Posterior vena cava (tissue), 2 donors: Measurements from ENCODE around the gene PIGQ. TPM values are rescaled to one million over a fixed set of nuclear protein-coding genes. Genes with fewer than 3 reads are reported as not detected.

Experiments
- DNase-seq: peaks from one replicate; pipeline ENCODE4 v3.0.0-alpha.2; 2020; ENCODE audit warnings: low spot score
- intact Hi-C, 2 donors: fragments of 100-400 bp; cut with DNase I; formaldehyde crosslinking; loops; one replicate each; pipeline versions ENCODE4 v1.14.1 to v1.14.2; 2022 to 2023
- total RNA-seq, 2 donors: library from RNA; stranded (reverse); fragmentation: NEBNext Ultra II Directional; extraction: Animal tissue kit (Norgen Biotek cat#: 25700); gene quantifications; one replicate each; pipeline ENCODE4 v1.2.1, GENCODE V29; 2021
- donor health status: DM: yes; HTN: yes; CAD: no.
- donor health status: DM: yes; HTN: yes; CAD: no.

The PIGQ gene
- total RNA-seq, 2 donors from 2014 or later, result 22.1 to 25.4 TPM

DNA sequence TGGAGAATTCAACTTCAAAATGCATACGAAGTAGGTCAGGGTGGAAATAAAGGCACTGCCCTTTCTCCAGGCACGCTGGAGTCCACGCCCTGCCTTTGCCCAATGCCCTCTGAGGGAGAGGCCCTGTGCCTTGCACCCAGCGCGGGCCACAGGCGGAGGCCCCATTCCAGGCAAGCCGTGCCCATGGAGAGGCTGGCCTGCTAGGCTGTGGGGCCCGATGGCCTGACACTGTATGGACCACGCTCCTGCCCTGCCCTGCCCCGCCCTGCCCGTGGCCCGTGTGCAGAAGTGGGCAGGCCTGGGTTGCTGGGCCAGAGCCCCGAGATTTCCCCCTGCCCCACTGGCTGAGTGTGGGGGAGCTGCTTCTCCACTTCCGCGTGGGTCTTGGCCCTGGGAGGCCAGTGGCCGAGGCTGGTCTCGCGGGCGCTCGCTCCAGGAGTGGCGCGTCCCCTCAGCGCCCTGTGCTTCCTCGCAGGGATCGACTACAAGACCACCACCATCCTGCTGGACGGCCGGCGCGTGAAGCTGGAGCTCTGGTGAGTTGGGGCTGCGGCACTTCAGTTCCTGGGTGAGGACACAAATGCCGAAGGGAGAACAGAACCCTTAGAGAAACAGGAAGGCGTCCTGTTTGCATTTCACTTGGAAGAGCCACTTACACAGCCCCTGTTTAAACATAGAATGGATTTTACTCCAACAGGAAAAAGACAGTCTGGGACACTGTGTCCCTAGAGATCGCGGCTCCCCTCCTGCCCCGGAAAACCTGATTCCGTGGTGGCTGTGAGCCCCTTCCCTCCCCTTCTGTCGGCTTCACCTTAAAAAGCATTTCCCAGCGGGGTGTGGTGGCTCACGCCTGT, 47.2 kb downstream of the PIGQ start:
- DNase-seq, result no peak
- intact Hi-C loops, result no loop called here

- intact Hi-C loops, result no loop called here
- no peak for DNase-seq
Observed at GRCh38 chr16:617855-618254, 48.1 kb downstream of the PIGQ start.

GRCh38 chr16:619476-620100, 49.8 kb downstream of the PIGQ start:
- intact Hi-C loops, result no loop called here
- no peak for DNase-seq

DNA sequence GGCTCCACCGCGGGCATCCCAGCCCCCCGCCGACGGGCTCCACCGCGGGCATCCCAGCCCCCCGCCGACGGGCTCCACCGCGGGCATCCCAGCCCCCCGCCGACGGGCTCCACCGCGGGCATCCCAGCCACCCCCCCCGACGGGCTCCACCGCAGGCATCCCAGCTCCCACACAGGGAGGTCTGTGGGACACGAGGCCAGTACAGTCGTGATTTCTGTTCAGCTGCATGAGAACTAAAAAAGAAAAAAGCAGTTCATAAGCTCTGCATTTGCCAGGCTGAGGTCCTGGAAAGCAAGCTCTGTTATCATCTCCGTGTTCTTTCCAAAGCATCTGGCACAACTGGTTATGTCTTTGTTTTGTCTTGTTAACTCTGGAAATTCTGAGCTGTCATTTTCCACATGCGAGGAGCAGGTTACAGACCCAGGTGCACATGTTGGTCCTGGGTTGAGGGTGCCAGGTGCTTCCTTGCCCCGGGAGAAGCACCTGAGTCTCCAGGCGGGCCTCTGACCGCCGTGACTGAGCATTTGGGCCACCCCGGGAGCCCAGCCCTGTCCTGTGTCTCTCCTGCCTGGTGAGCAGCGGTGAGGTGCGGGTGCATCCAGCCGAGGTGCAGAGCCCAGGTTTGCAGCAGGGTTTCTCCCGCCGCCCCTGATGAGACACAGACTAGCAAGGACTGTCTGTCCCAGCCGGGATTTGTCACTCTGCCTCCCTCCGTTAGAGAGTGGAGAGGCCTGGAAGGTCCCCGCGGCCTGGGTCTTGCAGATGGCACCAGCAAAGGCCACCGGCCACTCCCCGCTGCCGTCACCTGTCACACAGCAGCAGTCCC, 51.1 kb downstream of the PIGQ start:
- intact Hi-C loops, result no loop called here
- no peak for DNase-seq

DNA sequence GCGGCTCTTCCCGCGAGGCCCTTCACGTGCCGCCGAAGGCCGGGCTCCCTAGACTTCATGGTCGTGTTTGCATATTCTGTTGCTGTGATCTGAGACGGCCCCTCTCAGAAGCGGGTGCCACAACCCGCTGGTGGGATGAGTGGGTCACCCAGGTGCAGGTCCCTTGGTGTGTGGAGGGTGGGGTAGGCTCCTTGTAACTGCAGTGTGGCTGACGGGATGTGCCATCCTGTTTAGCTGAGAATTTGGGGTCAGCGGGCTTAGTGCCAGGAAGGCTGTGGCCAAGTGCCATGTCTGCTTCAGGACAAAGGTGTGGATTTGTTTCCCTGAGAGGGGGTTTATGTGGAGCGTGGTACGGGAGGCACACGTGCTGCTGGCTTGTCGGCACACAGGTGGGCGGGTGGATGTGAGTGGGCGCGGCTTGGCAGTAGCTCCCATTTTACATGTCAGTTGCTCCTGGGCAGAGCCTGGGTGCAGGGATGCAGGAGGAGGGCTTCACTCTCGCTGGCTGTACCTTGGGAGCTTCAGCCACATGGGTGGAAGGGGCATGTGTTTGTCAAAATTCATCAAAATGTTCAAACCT, 51.8 kb downstream of the PIGQ start:
- no peak for DNase-seq
- intact Hi-C loops, result no loop called here

DNA sequence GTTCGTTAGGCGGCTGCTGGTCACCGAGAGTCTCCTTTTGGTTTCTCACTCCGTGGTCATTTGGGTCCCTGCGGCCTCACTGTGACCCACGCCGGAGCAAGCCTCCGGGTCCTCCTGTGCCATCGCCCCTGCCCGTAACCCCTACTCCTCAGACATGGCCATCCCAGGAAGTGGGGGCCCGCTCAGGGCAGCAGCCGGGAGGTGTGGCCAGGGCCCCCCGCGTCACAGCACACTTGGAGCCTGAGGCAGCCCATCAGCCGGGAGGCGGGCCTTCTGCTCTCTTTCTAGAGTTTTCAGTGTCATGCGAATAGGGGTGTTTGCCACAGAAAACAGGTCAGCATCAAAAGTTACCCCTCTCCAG, 53.1 kb downstream of the PIGQ start:
- intact Hi-C loops, result no loop called here
- DNase-seq, result no peak

GRCh38 chr16:624526-625070, 54.8 kb downstream of the PIGQ start:
- no peak for DNase-seq
- intact Hi-C loops, result loop anchor here in 1 of 2 donors (2.0 kb wide), 1 partner anchor 22 kb away; no protein-coding TSS in a partner anchor

- intact Hi-C loops, result loop anchor here in 1 of 2 donors (2.0 kb wide), 1 partner anchor 23 kb away; no protein-coding TSS in a partner anchor
- peak; percentile 80 for DNase-seq
Observed at GRCh38 chr16:625117-625976, 55.6 kb downstream of the PIGQ start.

DNA sequence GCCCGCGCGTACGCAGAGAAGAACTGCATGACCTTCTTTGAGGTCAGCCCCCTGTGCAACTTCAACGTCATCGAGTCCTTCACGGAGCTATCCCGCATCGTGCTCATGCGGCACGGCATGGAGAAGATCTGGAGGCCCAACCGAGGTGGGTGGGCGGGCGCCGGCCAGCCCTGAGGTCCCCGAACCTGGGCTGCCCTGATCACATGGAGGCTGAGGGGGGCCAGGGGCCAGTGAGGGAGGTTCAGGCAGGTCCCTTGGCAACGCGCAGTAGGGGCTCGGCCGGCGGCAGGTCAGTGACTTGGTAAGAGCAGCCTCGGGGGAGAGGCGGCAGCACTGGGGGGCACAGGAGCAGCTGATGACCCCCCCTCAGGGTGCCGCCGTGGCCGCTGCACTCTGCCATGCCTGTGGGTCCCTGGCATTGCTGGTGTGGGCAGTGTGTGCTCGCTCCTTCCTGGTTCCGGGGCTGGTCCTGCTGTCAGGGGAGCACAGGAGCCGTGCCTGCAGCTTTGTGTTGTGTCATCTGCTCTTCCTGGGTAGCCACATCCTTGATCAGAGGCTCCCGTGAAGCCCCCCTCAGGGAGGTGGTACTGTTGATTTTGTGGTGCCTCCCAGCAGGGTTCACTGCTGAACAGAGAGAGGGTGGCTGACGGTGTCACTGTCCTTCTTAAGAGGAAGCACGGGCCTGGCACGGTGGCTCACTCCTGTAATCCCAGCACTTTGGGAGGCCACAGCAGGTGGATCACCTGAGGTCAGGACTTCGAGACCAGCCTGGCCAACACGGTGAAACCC, 56.4 kb downstream of the PIGQ start:
- intact Hi-C loops, result loop anchor here in 1 of 2 donors (2.0 kb wide), 1 partner anchor 23 kb away; no protein-coding TSS in a partner anchor
- DNase-seq, result no peak

- peak; percentile 91 for DNase-seq
- intact Hi-C loops, result no loop called here
Observed at GRCh38 chr16:626787-627453, 57.2 kb downstream of the PIGQ start.

- peak; percentile 72 for DNase-seq
Observed at GRCh38 chr16:627454-628239, 57.9 kb downstream of the PIGQ start.

GRCh38 chr16:628321-629061, 58.7 kb downstream of the PIGQ start:
- peak; percentile 80 for DNase-seq
- intact Hi-C loops, result no loop called here

More at GRCh38 chr16:627454-628239, 57.9 kb downstream of the PIGQ start:
- intact Hi-C loops, result no loop called here

- intact Hi-C loops, result no loop called here
- peak; percentile 77 for DNase-seq
Observed at GRCh38 chr16:629185-629832, 59.5 kb downstream of the PIGQ start.

- DNase-seq, result no peak
- intact Hi-C loops, result loop anchor here in 1 of 2 donors (5.0 kb wide), 1 partner anchor 38 kb away; the partner anchor contains the start of gene RAB40C
Observed at GRCh38 chr16:629833-630248, 60.1 kb downstream of the PIGQ start.
